WTC11 (cell line): Measurements from ENCODE around the gene SYNC. TPM values are rescaled to one million over a fixed set of nuclear protein-coding genes. Genes with fewer than 3 reads are reported as not detected.
A peak's percentile ranks its signal among the peaks of the same experiment; 100 is the strongest.

Source experiments
- ATAC-seq: fragments of 200-7000 bp; cut with Tn5 transposase; 2 replicates; pipeline ENCODE4 v1.10.0; 2021; ENCODE audit warnings: mild to moderate bottlenecking, moderate library complexity
- CTCF ChIA-PET: fragments of 300-600 bp; sonication (Branson Sonifier 250); formaldehyde crosslinking; loops from one replicate; lab custom pipeline; 2021; ENCODE audit warnings: antibody characterized with exemption; lab: Charles Lee
- POLR2A ChIA-PET: fragments of 350-600 bp; sonication (Branson Sonifier 250); formaldehyde crosslinking; loops from one replicate; lab custom pipeline; 2021; ENCODE audit warnings: antibody characterized with exemption; lab: Charles Lee
- DNase-seq: peaks from one replicate; pipeline ENCODE4 v3.0.0; 2021; ENCODE audit warnings: low spot score
- H3K27ac Mint-ChIP-seq: 2 replicates; pipeline ENCODE4 v1.8.0; 2021; ENCODE audit warnings: mixed read lengths
- H3K27me3 Mint-ChIP-seq: 2 replicates; pipeline ENCODE4 v1.8.0; 2021; ENCODE audit warnings: low read depth, mild to moderate bottlenecking, moderate library complexity, mixed read lengths
- H3K36me3 Mint-ChIP-seq: 2 replicates; pipeline ENCODE4 v1.8.0; 2021; ENCODE audit warnings: mixed read lengths
- H3K4me1 Mint-ChIP-seq: 2 replicates; pipeline ENCODE4 v1.8.0; 2022; ENCODE audit warnings: mixed read lengths
- H3K4me3 Mint-ChIP-seq: 2 replicates; pipeline ENCODE4 v1.8.0; 2021; ENCODE audit warnings: mild to moderate bottlenecking, moderate library complexity, mixed read lengths
- H3K9me3 Mint-ChIP-seq: 2 replicates; pipeline ENCODE4 v1.8.0; 2021; ENCODE audit warnings: mixed read lengths
- AR ChIP-seq: fragments of 250-450 bp; sonication (Bioruptor Pico); IDR thresholded peaks from 2 replicates; pipeline ENCODE4 v1.9.0; 2021; ENCODE audit warnings: mild to moderate bottlenecking
- CDX4 ChIP-seq: fragments of 250-450 bp; sonication (Bioruptor Pico); IDR thresholded peaks from 2 replicates; pipeline ENCODE4 v1.9.0; 2021; ENCODE audit warnings: moderate library complexity, mild to moderate bottlenecking, inconsistent platforms, borderline replicate concordance
- FOXJ3 ChIP-seq: sonication (generic); formaldehyde crosslinking; IDR thresholded peaks from 2 replicates; pipeline ENCODE4 v1.9.0; 2021; ENCODE audit warnings: missing genetic modification reagents, mild to moderate bottlenecking, borderline replicate concordance
- FOXP1 ChIP-seq: sonication (generic); formaldehyde crosslinking; IDR thresholded peaks from 2 replicates; pipeline ENCODE4 v1.8.0; 2022; ENCODE audit warnings: missing genetic modification reagents, mild to moderate bottlenecking, moderate library complexity, borderline replicate concordance
- MXD4 ChIP-seq: fragments of 250-450 bp; sonication (Bioruptor Pico); IDR thresholded peaks from 2 replicates; pipeline ENCODE4 v1.8.0; 2021; ENCODE audit warnings: mild to moderate bottlenecking, moderate library complexity, borderline replicate concordance
- OVOL2 ChIP-seq: fragments of 250-450 bp; sonication (Bioruptor Pico); IDR thresholded peaks from 2 replicates; pipeline ENCODE4 v1.9.0; 2021; ENCODE audit warnings: mild to moderate bottlenecking, borderline replicate concordance
- RELA ChIP-seq: sonication (generic); formaldehyde crosslinking; IDR thresholded peaks from 2 replicates; pipeline ENCODE4 v1.8.1; 2022; ENCODE audit warnings: missing genetic modification reagents, mild to moderate bottlenecking, borderline replicate concordance
- RORB ChIP-seq: fragments of 250-450 bp; sonication (Bioruptor Pico); IDR thresholded peaks from 2 replicates; pipeline ENCODE4 v1.9.0; 2021; ENCODE audit warnings: mild to moderate bottlenecking
- SMAD3 ChIP-seq: sonication (generic); formaldehyde crosslinking; IDR thresholded peaks from 2 replicates; pipeline ENCODE4 v1.8.0; 2022; ENCODE audit warnings: missing genetic modification reagents, mild to moderate bottlenecking, borderline replicate concordance
- SOX15 ChIP-seq: fragments of 250-450 bp; sonication (Bioruptor Pico); IDR thresholded peaks from 2 replicates; pipeline ENCODE4 v1.9.0; 2021; ENCODE audit warnings: mild to moderate bottlenecking
- ZNF138 ChIP-seq: sonication (generic); formaldehyde crosslinking; conservative IDR thresholded peaks from 2 replicates; pipeline ENCODE4 v1.8.1; 2022; ENCODE audit warnings: mild to moderate bottlenecking, moderate library complexity, missing genetic modification reagents
- ZNF219 ChIP-seq: sonication (generic); formaldehyde crosslinking; IDR thresholded peaks from 2 replicates; pipeline ENCODE4 v1.8.0; 2023; ENCODE audit warnings: missing genetic modification reagents, mild to moderate bottlenecking, borderline replicate concordance
- ZNF396 ChIP-seq: fragments of 250-450 bp; sonication (Bioruptor Pico); IDR thresholded peaks from 2 replicates; pipeline ENCODE4 v1.8.0; 2021; ENCODE audit warnings: mild to moderate bottlenecking, moderate library complexity, borderline replicate concordance
- ZNF423 ChIP-seq: fragments of 250-450 bp; sonication (Bioruptor Pico); IDR thresholded peaks from 2 replicates; pipeline ENCODE4 v2.1.2; 2022; ENCODE audit warnings: mild to moderate bottlenecking, moderate library complexity
- total RNA-seq: library from RNA; stranded (reverse); gene quantifications from 3 replicates; pipeline ENCODE4 v1.2.3, GENCODE V29; 2021
- TF ChIP-seq, protein P1 (sequence below): sonication (generic); formaldehyde crosslinking; IDR thresholded peaks from 2 replicates; pipeline ENCODE4 v1.8.1; 2022; ENCODE audit warnings: low read depth, missing genetic modification reagents, borderline replicate concordance
- TF ChIP-seq, protein P2 (sequence below): sonication (generic); formaldehyde crosslinking; IDR thresholded peaks from 2 replicates; pipeline ENCODE4 v1.8.0; 2022; ENCODE audit warnings: mild to moderate bottlenecking, missing genetic modification reagents
- TF ChIP-seq, protein P3 (sequence below): sonication (generic); formaldehyde crosslinking; IDR thresholded peaks from 2 replicates; pipeline ENCODE4 v1.8.1; 2023; ENCODE audit warnings: mild to moderate bottlenecking, missing genetic modification reagents
- TF ChIP-seq, protein P4 (sequence below): sonication (generic); formaldehyde crosslinking; IDR thresholded peaks from 2 replicates; pipeline ENCODE4 v1.8.1; 2022; ENCODE audit warnings: low read depth, mild to moderate bottlenecking, moderate library complexity, missing genetic modification reagents, borderline replicate concordance
- TF ChIP-seq, protein P5 (sequence below): fragments of 250-450 bp; sonication (Bioruptor Pico); IDR thresholded peaks from 2 replicates; pipeline ENCODE4 v1.9.0; 2021; ENCODE audit warnings: mild to moderate bottlenecking, borderline replicate concordance

SYNC gene
- total RNA-seq, 1 experiment from 2014 or later = 0.09 TPM

- no peak for TF ChIP-seq ZNF396 (CRISPR knock-in tag)
- TF ChIP-seq, protein P1, sequence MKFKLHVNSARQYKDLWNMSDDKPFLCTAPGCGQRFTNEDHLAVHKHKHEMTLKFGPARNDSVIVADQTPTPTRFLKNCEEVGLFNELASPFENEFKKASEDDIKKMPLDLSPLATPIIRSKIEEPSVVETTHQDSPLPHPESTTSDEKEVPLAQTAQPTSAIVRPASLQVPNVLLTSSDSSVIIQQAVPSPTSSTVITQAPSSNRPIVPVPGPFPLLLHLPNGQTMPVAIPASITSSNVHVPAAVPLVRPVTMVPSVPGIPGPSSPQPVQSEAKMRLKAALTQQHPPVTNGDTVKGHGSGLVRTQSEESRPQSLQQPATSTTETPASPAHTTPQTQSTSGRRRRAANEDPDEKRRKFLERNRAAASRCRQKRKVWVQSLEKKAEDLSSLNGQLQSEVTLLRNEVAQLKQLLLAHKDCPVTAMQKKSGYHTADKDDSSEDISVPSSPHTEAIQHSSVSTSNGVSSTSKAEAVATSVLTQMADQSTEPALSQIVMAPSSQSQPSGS (CRISPR knock-in tag) = no peak
- no peak for TF ChIP-seq FOXJ3 (CRISPR knock-in tag)
- no peak for TF ChIP-seq RORB (CRISPR knock-in tag)
- TF ChIP-seq FOXP1 (CRISPR knock-in tag) = no peak
- TF ChIP-seq, protein P2, sequence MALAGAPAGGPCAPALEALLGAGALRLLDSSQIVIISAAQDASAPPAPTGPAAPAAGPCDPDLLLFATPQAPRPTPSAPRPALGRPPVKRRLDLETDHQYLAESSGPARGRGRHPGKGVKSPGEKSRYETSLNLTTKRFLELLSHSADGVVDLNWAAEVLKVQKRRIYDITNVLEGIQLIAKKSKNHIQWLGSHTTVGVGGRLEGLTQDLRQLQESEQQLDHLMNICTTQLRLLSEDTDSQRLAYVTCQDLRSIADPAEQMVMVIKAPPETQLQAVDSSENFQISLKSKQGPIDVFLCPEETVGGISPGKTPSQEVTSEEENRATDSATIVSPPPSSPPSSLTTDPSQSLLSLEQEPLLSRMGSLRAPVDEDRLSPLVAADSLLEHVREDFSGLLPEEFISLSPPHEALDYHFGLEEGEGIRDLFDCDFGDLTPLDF = no peak
- no peak for TF ChIP-seq SOX15
- TF ChIP-seq, protein P3, sequence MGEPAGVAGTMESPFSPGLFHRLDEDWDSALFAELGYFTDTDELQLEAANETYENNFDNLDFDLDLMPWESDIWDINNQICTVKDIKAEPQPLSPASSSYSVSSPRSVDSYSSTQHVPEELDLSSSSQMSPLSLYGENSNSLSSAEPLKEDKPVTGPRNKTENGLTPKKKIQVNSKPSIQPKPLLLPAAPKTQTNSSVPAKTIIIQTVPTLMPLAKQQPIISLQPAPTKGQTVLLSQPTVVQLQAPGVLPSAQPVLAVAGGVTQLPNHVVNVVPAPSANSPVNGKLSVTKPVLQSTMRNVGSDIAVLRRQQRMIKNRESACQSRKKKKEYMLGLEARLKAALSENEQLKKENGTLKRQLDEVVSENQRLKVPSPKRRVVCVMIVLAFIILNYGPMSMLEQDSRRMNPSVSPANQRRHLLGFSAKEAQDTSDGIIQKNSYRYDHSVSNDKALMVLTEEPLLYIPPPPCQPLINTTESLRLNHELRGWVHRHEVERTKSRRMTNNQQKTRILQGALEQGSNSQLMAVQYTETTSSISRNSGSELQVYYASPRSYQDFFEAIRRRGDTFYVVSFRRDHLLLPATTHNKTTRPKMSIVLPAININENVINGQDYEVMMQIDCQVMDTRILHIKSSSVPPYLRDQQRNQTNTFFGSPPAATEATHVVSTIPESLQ (CRISPR knock-in tag) = no peak
Measured at GRCh38 chr1:32749332-32749731, 46.8 kb upstream of the SYNC start (continued).

DNA sequence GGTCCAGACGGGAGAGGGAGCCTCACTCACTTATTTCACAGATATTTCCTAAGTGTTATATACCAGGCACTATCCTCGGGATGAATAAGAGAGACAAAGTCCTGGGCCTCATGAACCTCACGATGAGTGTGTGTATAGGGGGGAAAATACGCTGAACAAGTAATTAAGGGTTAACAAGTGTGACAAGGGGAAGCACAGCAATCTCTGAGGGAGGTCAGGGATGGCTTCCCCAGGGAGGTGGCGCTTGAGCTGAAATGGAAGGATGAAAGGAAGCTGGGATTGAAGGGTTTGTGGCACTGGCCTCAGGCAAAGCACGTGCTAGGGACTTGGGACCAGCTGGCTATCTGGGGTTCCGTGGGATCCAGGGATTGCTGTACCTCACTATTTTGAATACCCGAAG lies 46.4 kb upstream of the SYNC start:
- POLR2A ChIA-PET = interaction anchor here (0.5 to 1.8 kb wide), 3 partner anchors 37 to 641 kb away, joined by 3 to 6 read pairs (median 5); partner anchors contain the start of gene KPNA6
- DNase-seq (no peak), ATAC-seq (no peak)
- H3K4me3 Mint-ChIP-seq = no peak overlapping the region
- 0 out of 2 replicates have a peak, but pooled peaks cover 3% of the 10 kb centered on the region for H3K36me3 Mint-ChIP-seq
- no peaks in the 10 kb centered on the region for H3K9me3 Mint-ChIP-seq
- H3K27me3 Mint-ChIP-seq = no peaks in the 10 kb centered on the region
- H3K27ac Mint-ChIP-seq = peak overlapping the region; percentile 73; the same call in 1 of the 2 replicates
- H3K4me1 Mint-ChIP-seq = peaks cover 17% of the 10 kb centered on the region
- CTCF ChIA-PET = interaction anchor here (1.2 to 3.8 kb wide), 8 partner anchors 10 to 50 kb away, joined by 4 to 43 read pairs (median 7); no protein-coding TSS in a partner anchor
- TF ChIP-seq RELA (no peak), OVOL2 (CRISPR knock-in tag) (no peak), AR (CRISPR knock-in tag) (no peak), MXD4 (no peak), CDX4 (CRISPR knock-in tag) (no peak), ZNF423 (no peak), ZNF219 (CRISPR knock-in tag) (no peak), ZNF138 (CRISPR knock-in tag) (no peak), SMAD3 (CRISPR knock-in tag) (no peak)
- TF ChIP-seq, protein P4, sequence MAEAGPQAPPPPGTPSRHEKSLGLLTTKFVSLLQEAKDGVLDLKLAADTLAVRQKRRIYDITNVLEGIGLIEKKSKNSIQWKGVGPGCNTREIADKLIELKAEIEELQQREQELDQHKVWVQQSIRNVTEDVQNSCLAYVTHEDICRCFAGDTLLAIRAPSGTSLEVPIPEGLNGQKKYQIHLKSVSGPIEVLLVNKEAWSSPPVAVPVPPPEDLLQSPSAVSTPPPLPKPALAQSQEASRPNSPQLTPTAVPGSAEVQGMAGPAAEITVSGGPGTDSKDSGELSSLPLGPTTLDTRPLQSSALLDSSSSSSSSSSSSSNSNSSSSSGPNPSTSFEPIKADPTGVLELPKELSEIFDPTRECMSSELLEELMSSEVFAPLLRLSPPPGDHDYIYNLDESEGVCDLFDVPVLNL (CRISPR knock-in tag) = no peak
- TF ChIP-seq, protein P2 = no peak
- TF ChIP-seq, protein P5, sequence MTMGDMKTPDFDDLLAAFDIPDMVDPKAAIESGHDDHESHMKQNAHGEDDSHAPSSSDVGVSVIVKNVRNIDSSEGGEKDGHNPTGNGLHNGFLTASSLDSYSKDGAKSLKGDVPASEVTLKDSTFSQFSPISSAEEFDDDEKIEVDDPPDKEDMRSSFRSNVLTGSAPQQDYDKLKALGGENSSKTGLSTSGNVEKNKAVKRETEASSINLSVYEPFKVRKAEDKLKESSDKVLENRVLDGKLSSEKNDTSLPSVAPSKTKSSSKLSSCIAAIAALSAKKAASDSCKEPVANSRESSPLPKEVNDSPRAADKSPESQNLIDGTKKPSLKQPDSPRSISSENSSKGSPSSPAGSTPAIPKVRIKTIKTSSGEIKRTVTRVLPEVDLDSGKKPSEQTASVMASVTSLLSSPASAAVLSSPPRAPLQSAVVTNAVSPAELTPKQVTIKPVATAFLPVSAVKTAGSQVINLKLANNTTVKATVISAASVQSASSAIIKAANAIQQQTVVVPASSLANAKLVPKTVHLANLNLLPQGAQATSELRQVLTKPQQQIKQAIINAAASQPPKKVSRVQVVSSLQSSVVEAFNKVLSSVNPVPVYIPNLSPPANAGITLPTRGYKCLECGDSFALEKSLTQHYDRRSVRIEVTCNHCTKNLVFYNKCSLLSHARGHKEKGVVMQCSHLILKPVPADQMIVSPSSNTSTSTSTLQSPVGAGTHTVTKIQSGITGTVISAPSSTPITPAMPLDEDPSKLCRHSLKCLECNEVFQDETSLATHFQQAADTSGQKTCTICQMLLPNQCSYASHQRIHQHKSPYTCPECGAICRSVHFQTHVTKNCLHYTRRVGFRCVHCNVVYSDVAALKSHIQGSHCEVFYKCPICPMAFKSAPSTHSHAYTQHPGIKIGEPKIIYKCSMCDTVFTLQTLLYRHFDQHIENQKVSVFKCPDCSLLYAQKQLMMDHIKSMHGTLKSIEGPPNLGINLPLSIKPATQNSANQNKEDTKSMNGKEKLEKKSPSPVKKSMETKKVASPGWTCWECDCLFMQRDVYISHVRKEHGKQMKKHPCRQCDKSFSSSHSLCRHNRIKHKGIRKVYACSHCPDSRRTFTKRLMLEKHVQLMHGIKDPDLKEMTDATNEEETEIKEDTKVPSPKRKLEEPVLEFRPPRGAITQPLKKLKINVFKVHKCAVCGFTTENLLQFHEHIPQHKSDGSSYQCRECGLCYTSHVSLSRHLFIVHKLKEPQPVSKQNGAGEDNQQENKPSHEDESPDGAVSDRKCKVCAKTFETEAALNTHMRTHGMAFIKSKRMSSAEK = no peak
